HepG2 (cell line): ENCODE measurements around the gene SERTAD3. TPM values are rescaled to one million over a fixed set of nuclear protein-coding genes. Genes with fewer than 3 reads are reported as not detected.

Experiments used
- EEA1 ChIP-seq: sonication (generic); formaldehyde crosslinking; IDR thresholded peaks from 2 replicates; pipeline ENCODE4 v1.5.1; 2020; ENCODE audit warnings: mild to moderate bottlenecking, missing genetic modification reagents, borderline replicate concordance
- KDM4B ChIP-seq: sonication (generic); formaldehyde crosslinking; IDR thresholded peaks from 2 replicates; pipeline ENCODE4 v1.4.0; 2020; ENCODE audit warnings: missing genetic modification reagents
- RELA ChIP-seq: sonication (generic); formaldehyde crosslinking; IDR thresholded peaks from 2 replicates; pipeline ENCODE4 v1.4.0; 2020; ENCODE audit warnings: missing genetic modification reagents
- TOE1 ChIP-seq: sonication (generic); formaldehyde crosslinking; IDR thresholded peaks from 2 replicates; pipeline ENCODE4 v1.4.0; 2020; ENCODE audit warnings: mild to moderate bottlenecking, missing genetic modification reagents
- ZNF367 ChIP-seq: sonication (generic); formaldehyde crosslinking; IDR thresholded peaks from 2 replicates; pipeline ENCODE4 v1.4.0; 2020; ENCODE audit warnings: missing genetic modification reagents, borderline replicate concordance
- ZNF605 ChIP-seq: sonication (generic); formaldehyde crosslinking; IDR thresholded peaks from 2 replicates; pipeline ENCODE4 v1.8.0; 2022; ENCODE audit warnings: mild to moderate bottlenecking, missing genetic modification reagents
- ZNF615 ChIP-seq: sonication (generic); formaldehyde crosslinking; IDR thresholded peaks from 2 replicates; pipeline ENCODE4 v1.5.0; 2020; ENCODE audit warnings: mild to moderate bottlenecking, missing genetic modification reagents, borderline replicate concordance
- ZNF616 ChIP-seq: sonication (generic); formaldehyde crosslinking; IDR thresholded peaks from 2 replicates; pipeline ENCODE4 v1.5.0; 2020; ENCODE audit warnings: low read depth, mild to moderate bottlenecking, missing genetic modification reagents
- ZNF775 ChIP-seq: sonication (generic); formaldehyde crosslinking; IDR thresholded peaks from 2 replicates; pipeline ENCODE4 v1.4.0; 2020; ENCODE audit warnings: missing genetic modification reagents, mild to moderate bottlenecking, moderate library complexity, borderline replicate concordance
- ZNF850 ChIP-seq: sonication (generic); formaldehyde crosslinking; conservative IDR thresholded peaks from 2 replicates; pipeline ENCODE4 v1.9.0; 2021; ENCODE audit warnings: mild to moderate bottlenecking, missing genetic modification reagents
- polyA plus RNA-seq, 8 experiments: library from polyadenylated mRNA; depleted of rRNA in 3 of 8; stranded (reverse) in 7 of 8; unstranded in 1 of 8; fragments of >200 nt; fragmentation: Illumina TruSeq in 4 of 8; extraction: Trizol in 4 of 8; gene quantifications; 2 replicates each; pipeline versions ENCODE4 v1.2.1 to v1.2.3, GENCODE V29; 2011 to 2016; ENCODE audit warnings: low read depth in 4 of 8, missing spikeins in 1 of 8, mixed read lengths in 1 of 8; ENCODE audit not compliant: insufficient read depth in 1 of 8
- total RNA-seq, 5 experiments: library from RNA; depleted of rRNA; stranded (reverse); fragments of >200 nt; fragmentation: Illumina TruSeq; extraction: Trizol; gene quantifications; 2 replicates each; pipeline ENCODE4 v1.2.3, GENCODE V29; 2016; ENCODE audit warnings: low read depth in 1 of 5
- TF ChIP-seq, protein P1 (sequence below): sonication (generic); formaldehyde crosslinking; IDR thresholded peaks from 2 replicates; pipeline ENCODE4 v1.4.0; 2020; ENCODE audit warnings: mild to moderate bottlenecking, missing genetic modification reagents, borderline replicate concordance
- TF ChIP-seq, protein P2 (sequence below): sonication (generic); formaldehyde crosslinking; IDR thresholded peaks from 2 replicates; pipeline ENCODE4 v1.5.1; 2020; ENCODE audit warnings: mild to moderate bottlenecking, missing genetic modification reagents, borderline replicate concordance
- TF ChIP-seq, protein P3 (sequence below): sonication (generic); formaldehyde crosslinking; IDR thresholded peaks from 2 replicates; pipeline ENCODE4 v1.8.1; 2023; ENCODE audit warnings: mild to moderate bottlenecking, missing genetic modification reagents
- TF ChIP-seq, protein P4 (sequence below): sonication (generic); formaldehyde crosslinking; IDR thresholded peaks from 2 replicates; pipeline ENCODE4 v1.4.0; 2020; ENCODE audit warnings: mild to moderate bottlenecking, low read depth, missing genetic modification reagents

SERTAD3 gene
- total and polyA plus RNA-seq, 2 of the 13 experiments (the other 11 are each of a cell fraction or from before 2014, with no cell fraction given): 9.6 to 16.9 TPM

DNA sequence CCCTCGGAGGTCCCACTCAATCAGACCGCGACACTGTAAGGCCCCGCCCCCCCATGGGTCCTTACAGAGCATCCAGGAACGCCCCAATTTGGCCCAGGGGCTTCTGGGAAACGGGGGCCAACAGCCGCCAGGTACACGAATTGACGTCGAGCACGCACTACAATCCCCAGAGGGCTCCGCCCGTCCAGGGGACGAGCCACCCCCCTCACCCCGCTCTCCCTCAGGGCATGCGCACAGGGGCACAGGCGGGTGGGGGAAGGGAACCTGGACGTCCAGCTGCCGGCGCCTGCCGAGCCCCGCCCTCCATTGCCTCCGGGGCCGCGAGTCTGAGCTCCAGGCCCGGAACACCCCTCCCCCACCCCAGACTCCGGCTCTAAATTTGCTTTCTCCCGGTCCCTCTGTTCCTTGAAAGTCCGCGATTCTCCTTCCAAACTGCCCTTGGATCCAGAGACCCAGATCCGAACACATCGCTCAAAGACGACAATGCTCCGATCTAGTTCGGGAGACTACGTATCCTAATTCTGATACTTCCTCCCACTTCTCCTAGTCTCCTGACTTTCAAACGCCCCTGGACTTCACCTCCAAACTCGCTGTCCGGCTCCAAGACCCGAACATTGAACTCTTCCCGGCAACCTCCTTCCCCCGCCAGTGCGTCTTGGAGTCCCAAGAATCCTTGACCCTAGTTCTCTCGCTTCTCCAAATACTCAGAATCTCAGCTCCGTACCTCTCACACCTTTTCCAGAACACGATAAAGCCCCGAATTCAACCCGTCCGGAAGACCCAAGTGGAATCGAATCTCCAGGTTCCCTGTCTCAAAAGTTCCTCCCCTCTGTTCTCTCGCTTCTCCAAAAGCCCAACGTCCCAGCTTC lies 770 bp downstream of the SERTAD3 start (continued):
- TF ChIP-seq, protein P1, sequence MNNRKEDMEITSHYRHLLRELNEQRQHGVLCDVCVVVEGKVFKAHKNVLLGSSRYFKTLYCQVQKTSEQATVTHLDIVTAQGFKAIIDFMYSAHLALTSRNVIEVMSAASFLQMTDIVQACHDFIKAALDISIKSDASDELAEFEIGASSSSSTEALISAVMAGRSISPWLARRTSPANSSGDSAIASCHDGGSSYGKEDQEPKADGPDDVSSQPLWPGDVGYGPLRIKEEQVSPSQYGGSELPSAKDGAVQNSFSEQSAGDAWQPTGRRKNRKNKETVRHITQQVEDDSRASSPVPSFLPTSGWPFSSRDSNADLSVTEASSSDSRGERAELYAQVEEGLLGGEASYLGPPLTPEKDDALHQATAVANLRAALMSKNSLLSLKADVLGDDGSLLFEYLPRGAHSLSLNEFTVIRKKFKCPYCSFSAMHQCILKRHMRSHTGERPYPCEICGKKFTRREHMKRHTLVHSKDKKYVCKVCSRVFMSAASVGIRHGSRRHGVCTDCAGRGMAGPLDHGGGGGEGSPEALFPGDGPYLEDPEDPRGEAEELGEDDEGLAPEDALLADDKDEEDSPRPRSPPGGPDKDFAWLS (CRISPR knock-in tag): no peak
- TF ChIP-seq, protein P2, sequence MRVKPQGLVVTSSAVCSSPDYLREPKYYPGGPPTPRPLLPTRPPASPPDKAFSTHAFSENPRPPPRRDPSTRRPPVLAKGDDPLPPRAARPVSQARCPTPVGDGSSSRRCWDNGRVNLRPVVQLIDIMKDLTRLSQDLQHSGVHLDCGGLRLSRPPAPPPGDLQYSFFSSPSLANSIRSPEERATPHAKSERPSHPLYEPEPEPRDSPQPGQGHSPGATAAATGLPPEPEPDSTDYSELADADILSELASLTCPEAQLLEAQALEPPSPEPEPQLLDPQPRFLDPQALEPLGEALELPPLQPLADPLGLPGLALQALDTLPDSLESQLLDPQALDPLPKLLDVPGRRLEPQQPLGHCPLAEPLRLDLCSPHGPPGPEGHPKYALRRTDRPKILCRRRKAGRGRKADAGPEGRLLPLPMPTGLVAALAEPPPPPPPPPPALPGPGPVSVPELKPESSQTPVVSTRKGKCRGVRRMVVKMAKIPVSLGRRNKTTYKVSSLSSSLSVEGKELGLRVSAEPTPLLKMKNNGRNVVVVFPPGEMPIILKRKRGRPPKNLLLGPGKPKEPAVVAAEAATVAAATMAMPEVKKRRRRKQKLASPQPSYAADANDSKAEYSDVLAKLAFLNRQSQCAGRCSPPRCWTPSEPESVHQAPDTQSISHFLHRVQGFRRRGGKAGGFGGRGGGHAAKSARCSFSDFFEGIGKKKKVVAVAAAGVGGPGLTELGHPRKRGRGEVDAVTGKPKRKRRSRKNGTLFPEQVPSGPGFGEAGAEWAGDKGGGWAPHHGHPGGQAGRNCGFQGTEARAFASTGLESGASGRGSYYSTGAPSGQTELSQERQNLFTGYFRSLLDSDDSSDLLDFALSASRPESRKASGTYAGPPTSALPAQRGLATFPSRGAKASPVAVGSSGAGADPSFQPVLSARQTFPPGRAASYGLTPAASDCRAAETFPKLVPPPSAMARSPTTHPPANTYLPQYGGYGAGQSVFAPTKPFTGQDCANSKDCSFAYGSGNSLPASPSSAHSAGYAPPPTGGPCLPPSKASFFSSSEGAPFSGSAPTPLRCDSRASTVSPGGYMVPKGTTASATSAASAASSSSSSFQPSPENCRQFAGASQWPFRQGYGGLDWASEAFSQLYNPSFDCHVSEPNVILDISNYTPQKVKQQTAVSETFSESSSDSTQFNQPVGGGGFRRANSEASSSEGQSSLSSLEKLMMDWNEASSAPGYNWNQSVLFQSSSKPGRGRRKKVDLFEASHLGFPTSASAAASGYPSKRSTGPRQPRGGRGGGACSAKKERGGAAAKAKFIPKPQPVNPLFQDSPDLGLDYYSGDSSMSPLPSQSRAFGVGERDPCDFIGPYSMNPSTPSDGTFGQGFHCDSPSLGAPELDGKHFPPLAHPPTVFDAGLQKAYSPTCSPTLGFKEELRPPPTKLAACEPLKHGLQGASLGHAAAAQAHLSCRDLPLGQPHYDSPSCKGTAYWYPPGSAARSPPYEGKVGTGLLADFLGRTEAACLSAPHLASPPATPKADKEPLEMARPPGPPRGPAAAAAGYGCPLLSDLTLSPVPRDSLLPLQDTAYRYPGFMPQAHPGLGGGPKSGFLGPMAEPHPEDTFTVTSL (CRISPR knock-in tag): no peak
- TF ChIP-seq KDM4B (CRISPR knock-in tag): no peak
- TF ChIP-seq ZNF615: no peak
- TF ChIP-seq ZNF775 (CRISPR knock-in tag): no peak
- TF ChIP-seq RELA (CRISPR knock-in tag): 0 out of 2 replicates have a peak, but pooled peaks have one; percentile 46
- no peak for TF ChIP-seq ZNF367 (CRISPR knock-in tag)
- TF ChIP-seq ZNF616 (CRISPR knock-in tag): no peak
- TF ChIP-seq ZNF605: no peak; the same call in 1 of the 2 replicates
- TF ChIP-seq ZNF850 (CRISPR knock-in tag): no peak
- TF ChIP-seq, protein P3, sequence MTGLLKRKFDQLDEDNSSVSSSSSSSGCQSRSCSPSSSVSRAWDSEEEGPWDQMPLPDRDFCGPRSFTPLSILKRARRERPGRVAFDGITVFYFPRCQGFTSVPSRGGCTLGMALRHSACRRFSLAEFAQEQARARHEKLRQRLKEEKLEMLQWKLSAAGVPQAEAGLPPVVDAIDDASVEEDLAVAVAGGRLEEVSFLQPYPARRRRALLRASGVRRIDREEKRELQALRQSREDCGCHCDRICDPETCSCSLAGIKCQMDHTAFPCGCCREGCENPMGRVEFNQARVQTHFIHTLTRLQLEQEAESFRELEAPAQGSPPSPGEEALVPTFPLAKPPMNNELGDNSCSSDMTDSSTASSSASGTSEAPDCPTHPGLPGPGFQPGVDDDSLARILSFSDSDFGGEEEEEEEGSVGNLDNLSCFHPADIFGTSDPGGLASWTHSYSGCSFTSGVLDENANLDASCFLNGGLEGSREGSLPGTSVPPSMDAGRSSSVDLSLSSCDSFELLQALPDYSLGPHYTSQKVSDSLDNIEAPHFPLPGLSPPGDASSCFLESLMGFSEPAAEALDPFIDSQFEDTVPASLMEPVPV (CRISPR knock-in tag): no peak
- TF ChIP-seq, protein P4, sequence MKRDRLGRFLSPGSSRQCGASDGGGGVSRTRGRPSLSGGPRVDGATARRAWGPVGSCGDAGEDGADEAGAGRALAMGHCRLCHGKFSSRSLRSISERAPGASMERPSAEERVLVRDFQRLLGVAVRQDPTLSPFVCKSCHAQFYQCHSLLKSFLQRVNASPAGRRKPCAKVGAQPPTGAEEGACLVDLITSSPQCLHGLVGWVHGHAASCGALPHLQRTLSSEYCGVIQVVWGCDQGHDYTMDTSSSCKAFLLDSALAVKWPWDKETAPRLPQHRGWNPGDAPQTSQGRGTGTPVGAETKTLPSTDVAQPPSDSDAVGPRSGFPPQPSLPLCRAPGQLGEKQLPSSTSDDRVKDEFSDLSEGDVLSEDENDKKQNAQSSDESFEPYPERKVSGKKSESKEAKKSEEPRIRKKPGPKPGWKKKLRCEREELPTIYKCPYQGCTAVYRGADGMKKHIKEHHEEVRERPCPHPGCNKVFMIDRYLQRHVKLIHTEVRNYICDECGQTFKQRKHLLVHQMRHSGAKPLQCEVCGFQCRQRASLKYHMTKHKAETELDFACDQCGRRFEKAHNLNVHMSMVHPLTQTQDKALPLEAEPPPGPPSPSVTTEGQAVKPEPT (CRISPR knock-in tag): no peak
- TF ChIP-seq TOE1 (CRISPR knock-in tag): no peak
- TF ChIP-seq EEA1 (CRISPR knock-in tag): no peak
